GM19452 (cell line): ENCODE measurements around the gene STK38.

Experiments
- ATAC-seq: cut with Tn5 transposase; IDR thresholded peaks from one replicate; pipeline ENCODE4 v1.9.1; 2021; ENCODE audit not compliant: unreplicated experiment

Gene STK38

GRCh38 chr6:36566418-36566905 lies 19.2 kb upstream of the STK38 start:
- ATAC-seq, result no peak

- no peak for ATAC-seq
Measured at GRCh38 chr6:36563928-36564284, 16.6 kb upstream of the STK38 start.

- no peak for ATAC-seq
Measured at GRCh38 chr6:36563237-36563927, 16.1 kb upstream of the STK38 start.

- ATAC-seq, result no peak
Measured at GRCh38 chr6:36560822-36561221, 13.5 kb upstream of the STK38 start.

GRCh38 chr6:36559011-36559793 lies 11.9 kb upstream of the STK38 start:
- no peak for ATAC-seq

- ATAC-seq, result no peak
Measured at GRCh38 chr6:36556281-36556680, 9.0 kb upstream of the STK38 start.

- ATAC-seq, result no peak
Measured at GRCh38 chr6:36555750-36556252, 8.5 kb upstream of the STK38 start.

- no peak for ATAC-seq
Measured at GRCh38 chr6:36550473-36551000, 3.3 kb upstream of the STK38 start.

GRCh38 chr6:36548401-36548743 lies 1.1 kb upstream of the STK38 start:
- ATAC-seq, result no peak

GRCh38 chr6:36547646-36548400 lies 544 bp upstream of the STK38 start:
- no peak for ATAC-seq

GRCh38 chr6:36546308-36546919 lies 865 bp downstream of the STK38 start:
- no peak for ATAC-seq

- no peak for ATAC-seq
Measured at GRCh38 chr6:36545767-36546307, 1.4 kb downstream of the STK38 start.

- ATAC-seq, result no peak
Measured at GRCh38 chr6:36544228-36544627, 3.1 kb downstream of the STK38 start.

- no peak for ATAC-seq
Measured at GRCh38 chr6:36542041-36542440, 5.2 kb downstream of the STK38 start.

GRCh38 chr6:36539814-36540568 lies 7.3 kb downstream of the STK38 start:
- ATAC-seq, result no peak

GRCh38 chr6:36536873-36537547 lies 10.3 kb downstream of the STK38 start:
- no peak for ATAC-seq

- no peak for ATAC-seq
Measured at GRCh38 chr6:36533321-36533720, 14.0 kb downstream of the STK38 start.

GRCh38 chr6:36526066-36526465 lies 21.2 kb downstream of the STK38 start:
- ATAC-seq, result no peak

GRCh38 chr6:36525346-36525745 lies 21.9 kb downstream of the STK38 start:
- ATAC-seq, result no peak
